Right renal cortex interstitium (tissue), 3 donors: ENCODE measurements around the gene SPEM3. TPM values are rescaled to one million over a fixed set of nuclear protein-coding genes. Genes with fewer than 3 reads are reported as not detected.
"Not testable (repeated sequence)": the region's sequence is repeated elsewhere in the genome, so short reads cannot be mapped to it uniquely, and the experiment has no call there.

ENCODE experiments used
- DNase-seq, 3 donors: peaks; one replicate each; pipeline ENCODE4 v3.0.0-alpha.2; 2013; ENCODE audit warnings: low read depth in 3 of 3, low spot score in 2 of 3
- polyA plus RNA-seq, 3 donors: library from polyadenylated mRNA; unstranded; fragments of 120-200 nt; gene quantifications; one replicate each; pipeline ENCODE4 v1.2.1, GENCODE V29; 2013; ENCODE audit not compliant: insufficient read length in 3 of 3

Gene SPEM3
- polyA plus RNA-seq, 3 donors, result not detected

DNA sequence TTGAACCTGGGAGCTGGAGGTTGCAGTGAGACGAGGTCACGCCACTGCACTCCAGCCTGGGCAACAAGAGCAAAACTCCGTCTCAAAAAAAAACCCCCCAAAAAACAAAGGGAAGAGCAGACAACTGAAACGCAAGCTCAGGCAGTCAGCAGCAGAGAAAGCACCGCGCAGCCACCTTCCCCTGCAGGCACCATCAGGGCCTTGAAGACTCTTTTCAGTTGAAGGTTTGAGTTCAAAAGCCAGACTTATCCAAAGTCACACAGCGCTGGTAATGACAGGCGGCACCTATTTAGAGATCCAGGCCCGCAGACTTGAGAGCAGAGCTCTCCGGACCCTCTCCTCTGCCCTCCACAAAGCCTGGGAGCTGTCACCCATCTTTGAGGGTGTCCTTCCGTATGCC, 39.6 kb downstream of the SPEM3 start:
- DNase-seq, result no peak

DNA sequence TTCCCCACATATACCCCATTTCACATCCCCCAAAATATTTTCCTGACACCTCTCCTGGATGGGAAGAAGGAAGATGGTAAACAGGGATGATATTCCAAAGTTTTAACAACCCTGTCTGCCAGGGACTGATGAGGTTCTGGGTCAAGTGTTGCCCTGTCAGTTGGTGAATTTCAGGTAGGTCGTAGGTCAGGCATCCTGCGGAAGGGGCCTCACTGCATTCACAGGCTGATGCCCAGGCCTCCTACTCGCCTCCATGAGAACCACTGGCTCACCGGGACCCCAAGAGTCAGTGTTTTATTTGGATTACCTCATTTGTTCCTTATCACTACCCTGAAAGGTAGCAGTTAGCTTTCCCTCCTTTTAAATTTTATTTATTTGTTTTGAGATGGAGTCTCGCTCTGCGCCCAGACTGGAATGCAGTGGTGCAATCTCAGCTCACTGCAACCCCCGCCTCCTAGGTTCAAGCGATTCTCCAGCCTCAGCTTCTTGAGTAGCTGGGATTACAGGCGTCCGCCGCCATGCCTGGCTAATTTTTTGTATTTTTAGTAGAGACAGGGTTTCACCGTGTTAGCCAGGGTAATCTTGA, 40.2 kb downstream of the SPEM3 start:
- no peak for DNase-seq

DNA sequence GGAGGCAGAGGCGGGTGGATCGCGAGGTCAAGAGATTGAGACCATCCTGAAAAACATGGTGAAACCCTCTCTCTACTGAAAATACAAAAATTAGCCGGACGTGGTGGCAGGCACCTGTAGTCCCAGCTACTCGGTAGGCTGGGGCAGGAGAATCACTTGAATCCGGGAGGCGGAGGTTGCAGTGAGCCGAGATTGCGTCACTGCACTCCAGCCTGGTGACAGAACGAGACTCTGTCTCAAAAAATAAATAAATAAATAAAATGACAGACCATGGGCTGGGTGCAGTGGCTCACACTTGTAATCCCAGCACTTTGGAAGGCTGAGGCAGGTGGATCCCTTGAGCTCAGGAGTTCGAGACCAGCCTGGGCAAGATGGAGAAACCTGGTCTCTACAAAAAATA, 41.2 kb downstream of the SPEM3 start:
- DNase-seq, result not testable (repeated sequence)

DNA sequence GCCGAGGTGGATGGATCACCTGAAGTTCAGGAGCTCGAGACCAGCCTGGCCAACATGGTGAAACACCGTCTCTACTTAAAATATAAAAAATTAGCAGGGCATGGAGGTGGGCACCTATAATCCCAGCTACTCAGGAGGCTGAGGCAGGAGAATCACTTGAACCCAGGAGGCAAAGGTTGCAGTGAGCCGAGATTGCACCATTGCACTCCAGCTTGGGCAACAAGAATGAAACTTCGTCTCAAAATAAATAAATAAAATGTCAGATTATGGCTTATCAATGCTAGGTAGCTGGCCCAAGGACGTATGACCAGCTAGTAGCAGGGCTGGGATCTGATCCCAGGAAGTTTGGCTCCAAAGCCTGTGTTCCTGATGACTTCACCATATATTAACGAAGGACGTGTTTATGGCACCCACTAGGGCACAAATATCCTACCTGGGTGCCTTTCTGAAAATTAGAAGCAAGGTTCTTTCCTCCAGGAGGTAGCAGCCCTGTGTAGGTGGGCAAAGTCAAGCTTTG, 41.9 kb downstream of the SPEM3 start:
- DNase-seq, result not testable (repeated sequence)

DNA sequence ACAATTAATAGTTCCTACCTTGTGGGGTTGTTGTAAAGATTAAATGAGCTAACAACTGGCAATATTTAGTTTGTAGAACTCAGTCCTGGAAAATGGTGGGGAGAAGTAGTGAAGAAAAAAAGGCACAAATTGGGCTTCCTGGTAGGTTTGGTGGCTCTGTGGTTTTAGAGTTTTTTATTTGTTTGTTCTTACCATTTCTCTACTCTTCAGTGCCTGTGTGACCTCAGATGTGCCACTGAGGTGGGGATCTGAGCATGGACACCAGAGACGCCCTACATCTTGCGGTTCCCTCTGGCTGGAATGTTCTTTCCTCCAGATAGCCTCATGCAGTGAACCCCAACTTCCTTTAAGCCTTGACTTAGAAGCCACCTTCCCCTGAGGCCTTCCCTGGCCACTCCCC, 43.1 kb downstream of the SPEM3 start:
- no peak for DNase-seq

DNA sequence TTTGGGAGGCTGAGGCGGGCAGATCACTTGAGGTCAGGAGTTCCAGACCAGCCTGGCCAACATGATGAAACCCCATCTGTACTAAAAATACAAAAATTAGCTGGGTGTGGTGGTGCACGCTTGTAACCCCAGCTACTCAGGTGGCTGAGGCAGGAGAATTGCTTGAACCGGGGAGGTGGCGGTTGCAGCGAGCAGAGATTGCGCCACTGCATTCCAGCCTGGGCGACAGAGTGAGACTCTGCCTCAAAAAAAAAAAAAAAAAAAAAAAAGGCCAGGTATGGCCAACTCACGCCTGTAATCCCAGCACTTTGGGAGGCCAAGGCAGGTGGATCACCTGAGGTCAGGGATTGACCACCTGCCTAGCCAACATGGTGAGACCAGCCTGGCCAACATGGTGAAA, 46.1 kb downstream of the SPEM3 start:
- DNase-seq, result not testable (repeated sequence)

DNA sequence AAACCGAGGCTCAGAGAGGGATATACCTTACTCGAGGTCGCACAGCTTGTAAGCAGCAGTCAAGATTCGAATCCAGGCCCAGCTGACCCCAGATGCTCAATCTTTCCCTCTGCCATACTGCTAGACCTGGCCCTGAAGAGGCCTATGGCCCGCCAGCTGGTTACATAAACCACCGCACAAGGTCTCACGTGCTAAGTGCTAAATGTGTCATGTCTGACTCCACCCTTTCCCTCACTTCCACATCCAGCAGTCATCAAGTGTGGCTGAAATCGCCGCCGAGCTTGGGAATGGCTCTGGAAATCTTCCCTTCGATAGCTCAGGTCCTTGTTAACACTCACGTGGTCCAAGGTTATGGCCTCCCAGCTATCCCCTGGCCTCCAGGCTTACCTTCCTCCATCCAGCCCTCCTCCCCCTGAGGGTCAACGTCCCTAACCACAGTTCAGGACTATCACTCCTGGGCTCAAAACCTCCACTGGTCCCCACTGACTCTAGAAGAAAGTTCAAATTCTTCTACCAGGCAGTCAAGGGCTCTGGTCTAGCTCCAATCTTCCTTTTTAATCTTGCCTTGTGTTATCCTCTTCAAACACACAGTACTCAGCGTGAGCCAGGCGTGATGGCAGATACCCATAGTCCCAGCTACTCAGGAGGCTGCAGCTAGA, 47.2 kb downstream of the SPEM3 start:
- DNase-seq, result no peak

DNA sequence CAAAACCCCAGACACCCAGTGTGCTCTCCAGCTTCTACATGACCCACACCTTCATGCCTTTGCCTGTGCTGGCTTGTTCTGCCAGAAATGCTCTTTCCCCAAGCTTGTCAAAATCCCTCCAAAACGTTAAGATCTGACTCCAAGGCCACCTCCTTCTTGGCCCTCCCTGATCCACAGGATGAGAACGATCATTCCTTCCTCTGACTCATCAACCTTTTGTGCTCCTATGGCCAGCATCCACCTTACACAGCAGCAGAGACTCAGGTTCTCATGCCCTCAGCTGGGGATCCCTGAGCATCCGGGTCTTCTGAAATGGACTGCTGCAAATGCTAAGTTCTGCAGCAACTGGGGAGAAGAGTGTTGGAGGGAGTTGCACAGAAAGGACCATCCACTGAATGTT, 47.8 kb downstream of the SPEM3 start:
- no peak for DNase-seq

DNA sequence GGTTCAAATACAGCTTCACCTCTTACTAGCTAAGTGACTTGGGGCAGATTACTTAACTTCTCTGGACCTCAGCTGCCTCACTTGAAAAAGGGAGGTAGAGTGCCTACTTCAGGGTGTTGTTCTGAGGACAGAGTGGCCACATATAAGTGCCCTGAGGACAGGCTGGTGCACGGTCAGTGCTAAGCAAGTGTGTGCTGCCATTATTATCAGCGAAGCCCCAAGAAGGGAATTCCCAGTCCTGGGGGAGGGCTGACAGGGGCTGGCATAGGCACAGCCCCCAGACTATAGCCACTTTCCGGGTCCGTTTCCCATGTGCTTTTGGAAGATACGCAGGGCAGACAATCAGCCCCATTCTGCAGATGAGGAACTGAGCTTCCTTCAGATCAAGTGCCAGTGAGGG, 48.3 kb downstream of the SPEM3 start:
- DNase-seq, result no peak

DNA sequence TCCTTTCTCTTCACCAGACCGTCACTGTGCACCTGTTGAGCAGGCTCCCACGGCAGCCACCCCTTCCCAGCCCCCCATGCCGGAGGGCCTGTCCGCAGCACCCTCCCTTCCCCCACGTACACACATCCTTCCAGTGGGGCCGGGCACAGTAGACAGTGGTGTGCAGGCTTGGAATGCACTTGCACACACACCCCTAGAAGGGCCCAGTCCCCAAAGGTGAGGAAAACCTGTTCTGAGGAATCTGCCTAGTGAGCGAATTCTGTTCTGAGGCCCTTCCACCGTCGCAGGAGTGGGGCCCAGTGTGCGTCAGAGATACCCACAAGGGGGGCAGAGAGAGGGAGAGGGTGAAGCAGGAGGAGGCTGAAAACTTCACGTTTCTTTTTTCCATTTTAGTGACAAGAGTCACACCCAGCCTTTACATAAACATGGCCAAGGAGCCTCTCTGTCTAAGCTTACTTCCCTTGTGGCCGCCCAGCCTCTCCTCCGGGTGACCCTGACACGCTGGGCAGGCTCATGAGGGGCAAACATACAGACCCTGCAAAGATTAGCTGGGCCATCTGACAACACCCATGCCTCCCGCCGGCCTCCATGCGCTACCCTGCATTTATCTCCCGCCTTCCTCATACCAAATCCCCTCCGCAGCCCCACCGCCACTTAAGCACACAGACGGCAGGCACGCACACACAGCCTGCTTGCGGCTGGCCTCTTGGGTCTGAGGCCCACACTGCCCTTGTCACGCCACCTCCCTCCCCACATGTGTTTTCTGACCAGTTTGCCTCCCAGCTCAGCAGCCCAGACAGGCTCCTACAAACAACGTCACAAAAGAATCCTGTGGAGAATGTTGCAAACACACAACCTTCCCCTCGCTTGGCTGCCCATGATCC, 49.0 kb downstream of the SPEM3 start:
- DNase-seq, result no peak

DNA sequence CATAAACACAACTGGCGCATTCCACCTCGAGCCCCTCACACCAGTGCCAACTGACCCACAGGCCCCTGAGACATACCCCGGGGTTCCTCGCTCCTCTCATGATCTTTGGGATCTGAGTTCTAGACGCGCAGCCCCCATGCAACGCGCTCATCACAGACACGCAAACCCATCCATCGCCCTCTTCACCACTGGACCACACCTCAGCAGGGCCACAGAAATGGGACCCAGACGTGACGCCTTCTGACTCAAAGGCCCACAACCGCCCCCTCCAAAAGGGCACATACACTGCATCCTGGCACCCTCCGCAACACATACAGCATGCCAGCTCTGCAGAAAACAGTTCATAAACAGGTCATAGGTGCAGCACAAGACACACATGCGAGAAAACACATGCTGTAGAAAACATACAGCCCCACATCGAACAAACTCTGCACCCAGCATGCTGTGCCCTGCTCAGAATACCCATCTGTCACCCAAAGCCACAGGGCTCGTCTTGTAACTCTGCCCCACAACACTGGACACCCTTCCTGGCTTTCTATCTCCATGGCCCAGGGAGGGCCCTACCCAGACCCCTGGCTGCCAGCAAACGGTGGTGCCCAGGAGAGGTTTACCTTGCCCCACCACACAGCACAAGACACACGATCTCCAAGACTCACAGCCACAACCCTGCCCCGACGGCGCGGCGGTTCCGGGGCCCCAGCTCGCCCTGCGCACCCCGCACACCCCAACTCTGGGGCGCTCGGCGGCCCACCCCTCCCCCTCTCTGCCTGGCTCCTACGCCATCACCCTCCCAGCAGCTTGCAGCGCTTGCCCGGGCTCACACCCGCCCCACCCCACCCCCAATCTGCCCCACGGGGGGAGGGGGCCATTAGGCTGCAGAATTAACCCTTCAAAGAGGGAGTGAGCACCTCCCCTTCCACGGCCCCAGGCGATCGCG, 49.9 kb downstream of the SPEM3 start:
- DNase-seq, result no peak

DNA sequence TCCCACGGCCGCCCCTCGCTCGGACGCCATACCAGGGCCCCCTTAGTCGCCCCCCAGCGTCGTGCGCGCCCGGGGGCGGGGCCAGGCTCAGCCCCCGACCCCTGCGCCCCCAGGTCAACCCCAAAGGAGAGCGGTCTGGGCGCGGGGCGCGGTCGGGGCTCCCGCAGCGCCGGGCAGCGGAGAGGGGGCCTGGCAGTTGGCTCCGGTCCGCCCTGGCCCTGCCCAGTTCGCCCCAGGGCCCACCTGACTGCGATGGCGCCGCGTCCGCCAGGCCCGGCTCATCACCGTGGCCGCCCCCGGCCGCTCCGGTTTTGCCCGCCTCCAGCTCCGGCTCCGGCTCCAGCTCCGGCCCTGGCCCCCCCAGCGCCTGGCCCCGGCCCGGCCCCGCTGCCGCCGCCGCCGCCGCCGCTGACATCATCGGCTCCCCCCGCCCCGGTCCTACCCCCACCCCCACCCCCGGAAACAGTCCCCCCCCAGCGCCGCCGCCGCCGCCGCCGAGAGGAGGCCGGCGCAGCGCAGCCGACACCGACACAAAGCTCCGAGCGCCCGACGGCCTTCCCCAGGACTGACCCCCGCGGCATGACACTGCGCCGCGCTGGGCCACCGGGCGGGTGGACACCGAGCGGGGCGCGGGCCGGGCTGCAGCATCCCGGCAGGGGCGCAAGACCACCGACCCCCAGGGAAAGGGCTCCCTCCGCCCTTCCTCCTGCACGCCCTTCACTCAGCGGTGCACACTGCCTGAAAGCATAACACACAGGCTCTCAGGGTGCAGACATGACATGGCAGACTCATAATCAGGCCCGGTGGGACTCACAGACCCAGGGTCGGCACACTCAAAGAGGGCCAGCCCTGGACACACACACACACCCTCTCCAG, 50.8 kb downstream of the SPEM3 start, which contains the start of gene ZBTB4:
ZBTB4 (minus strand) TSS at position 419 of the 876 bp plus-strand sequence. CDS start 12,830 bp downstream, outside the sequence.
- DNase-seq, result no peak

DNA sequence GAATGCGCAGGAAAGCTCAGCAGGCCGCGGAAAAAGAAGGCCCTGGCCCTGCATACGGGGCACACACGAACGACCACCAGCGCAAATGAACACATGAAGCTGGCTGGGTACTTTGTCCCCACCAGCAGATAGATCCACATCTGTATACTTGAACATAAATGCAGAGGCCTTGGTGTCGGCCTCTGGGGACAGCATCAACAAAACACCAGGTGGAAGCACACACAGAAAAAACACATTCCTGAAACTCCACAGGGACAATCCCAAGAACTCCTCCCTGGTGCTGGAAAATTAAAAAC, 51.4 kb downstream of the SPEM3 start:
- DNase-seq, result no peak

DNA sequence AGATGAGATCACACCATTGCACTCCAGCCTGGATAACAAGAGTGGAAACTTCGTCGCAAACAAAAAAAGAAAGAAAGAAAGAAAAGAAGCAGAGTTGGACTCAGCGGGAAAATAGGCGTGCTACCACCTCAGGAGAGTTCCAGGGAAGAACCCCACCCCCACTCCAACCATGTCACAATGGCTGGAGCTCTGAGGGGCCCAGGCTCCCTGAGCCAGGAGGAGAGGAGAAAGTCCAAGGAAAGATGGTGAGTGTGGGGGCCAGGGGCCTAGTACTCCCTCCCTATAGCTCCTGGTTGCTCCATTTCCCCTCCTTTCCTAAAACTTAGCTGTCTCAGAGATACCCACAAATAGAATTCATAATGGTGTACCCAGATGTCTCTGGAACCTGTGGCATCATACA, 52.6 kb downstream of the SPEM3 start, which contains the start of gene SLC35G6:
SLC35G6 (plus strand) TSS at position 172 of the 400 bp plus-strand sequence; CDS start at position 243, 71 bp downstream.
- not testable (repeated sequence) for DNase-seq

DNA sequence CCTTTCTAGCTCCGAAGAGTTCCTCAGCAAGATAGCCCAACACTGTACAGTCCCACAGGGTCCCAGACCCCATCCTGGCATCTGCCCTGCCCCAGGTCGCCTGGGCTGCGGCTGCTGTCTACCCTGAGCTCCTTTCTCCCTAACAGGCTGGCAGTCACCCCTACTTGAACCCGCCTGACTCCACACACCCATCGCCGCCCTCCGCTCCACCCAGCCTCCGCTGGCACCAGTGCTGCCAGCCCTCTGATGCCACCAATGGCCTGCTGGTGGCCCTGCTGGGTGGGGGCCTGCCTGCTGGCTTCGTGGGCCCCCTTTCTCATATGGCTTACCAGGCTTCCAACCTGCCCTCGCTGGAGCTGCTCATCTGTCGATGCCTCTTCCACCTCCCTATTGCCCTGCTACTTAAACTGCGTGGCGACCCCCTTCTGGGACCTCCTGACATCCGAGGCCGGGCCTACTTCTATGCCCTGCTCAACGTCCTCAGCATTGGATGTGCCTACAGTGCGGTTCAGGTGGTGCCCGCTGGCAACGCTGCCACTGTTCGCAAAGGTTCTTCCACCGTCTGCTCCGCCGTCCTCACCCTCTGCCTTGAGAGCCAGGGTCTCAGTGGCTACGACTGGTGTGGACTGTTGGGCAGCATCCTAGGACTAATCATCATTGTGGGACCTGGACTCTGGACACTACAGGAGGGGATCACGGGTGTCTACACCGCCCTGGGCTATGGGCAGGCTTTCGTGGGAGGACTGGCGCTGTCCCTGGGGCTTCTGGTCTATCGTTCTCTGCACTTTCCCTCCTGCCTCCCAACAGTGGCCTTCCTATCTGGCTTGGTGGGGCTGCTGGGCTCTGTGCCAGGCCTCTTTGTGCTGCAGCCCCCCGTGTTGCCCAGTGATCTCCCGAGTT, 53.4 kb downstream of the SPEM3 start:
- not testable (repeated sequence) for DNase-seq
